GDM1 (cell line): ENCODE measurements around the gene UCHL5.

Experiments used
- DNase-seq: peaks from one replicate; lab custom pipeline; 2025; lab: John Stamatoyannopoulos, UW

The UCHL5 gene, protein sequence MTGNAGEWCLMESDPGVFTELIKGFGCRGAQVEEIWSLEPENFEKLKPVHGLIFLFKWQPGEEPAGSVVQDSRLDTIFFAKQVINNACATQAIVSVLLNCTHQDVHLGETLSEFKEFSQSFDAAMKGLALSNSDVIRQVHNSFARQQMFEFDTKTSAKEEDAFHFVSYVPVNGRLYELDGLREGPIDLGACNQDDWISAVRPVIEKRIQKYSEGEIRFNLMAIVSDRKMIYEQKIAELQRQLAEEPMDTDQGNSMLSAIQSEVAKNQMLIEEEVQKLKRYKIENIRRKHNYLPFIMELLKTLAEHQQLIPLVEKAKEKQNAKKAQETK

DNA sequence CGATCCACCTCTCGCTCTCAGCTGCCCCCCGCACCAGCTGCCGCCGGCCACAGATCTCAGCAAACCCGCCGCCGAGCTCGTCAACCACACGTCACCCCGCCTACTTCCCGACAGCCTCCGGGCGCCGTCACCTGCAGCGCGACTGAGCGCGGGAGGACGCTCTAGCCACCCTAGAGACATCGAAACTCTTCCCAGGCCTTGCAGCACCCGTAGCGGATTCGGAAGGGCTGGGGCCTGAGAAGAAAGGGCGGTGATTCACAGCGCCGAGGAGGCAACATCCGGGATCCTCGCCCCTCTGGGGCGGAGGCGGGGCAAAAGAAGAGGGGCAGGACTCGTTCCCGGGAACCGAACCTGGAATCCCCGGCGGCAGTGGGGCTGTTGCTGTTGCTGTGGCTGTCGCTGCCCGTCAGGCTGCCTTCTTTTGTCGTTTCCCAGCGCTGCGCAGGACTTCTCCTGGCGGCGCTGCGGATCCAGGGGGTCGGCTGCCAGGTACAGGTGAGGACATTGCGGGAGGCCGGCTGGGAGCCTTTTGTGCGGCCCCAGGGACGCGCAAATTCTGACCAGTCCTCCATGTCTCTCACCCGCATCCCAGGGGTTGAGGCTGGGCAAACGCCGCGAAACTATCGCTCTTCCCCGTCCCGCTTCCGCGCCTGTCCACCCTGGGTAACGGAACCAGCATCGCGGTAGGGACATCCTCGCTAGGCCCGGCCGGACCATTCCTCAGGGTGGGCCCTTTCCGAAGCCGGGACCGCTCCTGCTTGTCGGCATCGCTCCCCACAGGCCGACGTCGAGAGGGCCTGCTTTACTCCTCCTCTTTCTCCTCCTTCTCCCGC lies at the start of gene UCHL5, which contains the start of gene RO60:
UCHL5 (minus strand) TSS at position 79 of the 833 bp plus-strand sequence. CDS start 100 bp downstream, outside the sequence.
RO60 (plus strand) TSS at position 331 of the 833 bp plus-strand sequence. CDS start 9,443 bp downstream, outside the sequence.
- peak; percentile 96 for DNase-seq

DNA sequence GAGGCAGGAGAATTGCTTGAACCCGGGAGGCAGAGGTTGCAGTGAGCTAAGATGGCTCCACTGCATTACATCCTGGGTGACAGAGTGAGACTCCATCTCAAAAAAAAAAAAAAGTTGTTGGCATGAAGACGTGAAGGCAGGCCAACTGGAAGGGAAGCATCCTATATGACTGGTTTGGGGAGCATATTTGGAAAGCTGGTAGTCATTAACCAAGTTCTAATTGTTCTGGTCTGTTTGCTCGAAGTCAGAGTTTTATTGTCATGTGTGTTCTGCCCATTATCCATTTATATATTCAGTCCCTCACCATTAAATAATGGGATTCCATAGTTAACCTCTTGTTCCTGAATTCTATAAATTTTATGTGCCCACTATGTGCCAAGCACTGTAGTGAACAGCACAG lies 49.3 kb upstream of the UCHL5 start:
- no peak for DNase-seq

DNA sequence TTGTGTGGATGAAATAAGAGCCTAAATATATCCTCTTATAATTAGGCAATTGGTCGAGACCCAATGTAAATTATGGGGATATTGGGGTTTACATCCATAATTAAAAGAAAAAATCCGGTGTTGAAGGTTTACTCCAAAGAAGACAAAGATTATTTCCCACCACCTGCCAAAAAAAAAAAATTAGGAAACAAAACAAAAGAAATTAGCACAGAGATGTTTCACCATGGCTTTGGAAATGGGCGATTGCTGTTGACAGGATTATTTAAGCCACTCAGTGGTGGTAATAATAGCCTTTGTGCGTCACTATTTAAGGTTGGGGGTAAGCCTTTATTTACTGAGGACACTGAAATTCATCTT lies 46.6 kb upstream of the UCHL5 start:
- DNase-seq = no peak

DNA sequence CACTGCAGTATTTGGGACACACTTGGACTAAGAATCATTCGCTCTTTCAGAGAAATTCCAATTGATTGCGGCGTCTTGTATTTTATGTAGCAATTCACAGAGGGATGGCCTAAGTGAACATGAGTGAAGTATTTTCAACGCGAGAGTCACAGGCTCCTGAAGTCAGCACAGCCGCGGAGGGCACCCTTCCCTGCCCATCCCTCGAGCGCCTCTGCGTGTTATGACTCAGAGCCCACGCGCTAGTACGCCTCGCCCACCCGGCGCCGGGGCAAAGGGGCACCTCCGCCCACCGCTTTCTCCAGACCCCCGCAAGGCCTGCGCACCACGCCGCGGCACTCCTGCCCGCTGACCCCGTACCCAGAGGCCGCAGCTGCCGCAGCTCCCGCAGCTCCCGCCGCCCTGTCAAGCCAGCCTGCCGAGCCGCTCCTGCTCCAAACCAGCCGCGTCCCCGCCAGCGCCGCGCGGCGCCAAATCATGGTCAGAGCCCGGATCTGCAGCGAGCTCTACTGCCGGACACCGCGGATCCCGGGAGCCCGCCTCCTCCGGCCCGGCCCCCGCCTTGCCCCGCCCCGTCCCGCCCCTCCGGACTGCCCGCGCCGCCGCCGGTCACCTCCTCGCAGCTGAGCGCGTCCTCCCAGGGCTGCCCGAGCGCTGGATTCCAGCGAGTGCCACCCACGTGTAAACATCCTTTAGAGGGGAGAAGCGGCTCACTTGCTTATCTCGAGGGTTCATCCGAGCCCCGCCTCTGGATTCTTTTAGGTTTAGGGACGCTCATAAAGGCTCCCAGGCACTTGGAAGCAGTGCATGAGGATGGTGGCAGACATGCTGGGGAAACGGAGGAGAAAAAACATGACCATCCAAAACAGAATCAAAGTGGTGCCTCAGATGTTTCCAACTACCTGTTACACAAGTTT lies 46.0 kb upstream of the UCHL5 start, which contains the start of gene GLRX2:
GLRX2 (minus strand) TSS at position 508 of the 914 bp plus-strand sequence; CDS start at position 476, 32 bp downstream.
- peak; percentile 75 for DNase-seq

DNA sequence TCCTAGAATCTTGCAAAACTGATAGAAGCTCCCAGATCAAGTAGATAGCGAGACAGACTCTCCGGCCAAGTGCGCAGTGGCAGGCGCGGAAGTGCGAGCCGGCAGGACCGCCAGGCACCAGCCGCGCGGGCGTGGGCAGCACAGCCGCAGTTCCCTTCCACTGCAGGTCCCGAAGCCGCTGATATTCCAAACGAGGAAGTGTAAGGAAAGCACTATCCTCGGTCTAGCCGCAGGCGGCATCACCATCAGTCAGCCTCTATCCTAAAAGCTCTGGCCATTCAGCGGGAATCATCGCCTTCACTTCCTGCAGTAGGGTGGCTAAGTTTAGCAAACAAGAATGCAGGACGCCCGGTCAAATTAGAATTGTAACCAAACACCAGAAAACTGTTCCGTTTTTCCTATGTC lies 45.3 kb upstream of the UCHL5 start:
- DNase-seq = no peak

DNA sequence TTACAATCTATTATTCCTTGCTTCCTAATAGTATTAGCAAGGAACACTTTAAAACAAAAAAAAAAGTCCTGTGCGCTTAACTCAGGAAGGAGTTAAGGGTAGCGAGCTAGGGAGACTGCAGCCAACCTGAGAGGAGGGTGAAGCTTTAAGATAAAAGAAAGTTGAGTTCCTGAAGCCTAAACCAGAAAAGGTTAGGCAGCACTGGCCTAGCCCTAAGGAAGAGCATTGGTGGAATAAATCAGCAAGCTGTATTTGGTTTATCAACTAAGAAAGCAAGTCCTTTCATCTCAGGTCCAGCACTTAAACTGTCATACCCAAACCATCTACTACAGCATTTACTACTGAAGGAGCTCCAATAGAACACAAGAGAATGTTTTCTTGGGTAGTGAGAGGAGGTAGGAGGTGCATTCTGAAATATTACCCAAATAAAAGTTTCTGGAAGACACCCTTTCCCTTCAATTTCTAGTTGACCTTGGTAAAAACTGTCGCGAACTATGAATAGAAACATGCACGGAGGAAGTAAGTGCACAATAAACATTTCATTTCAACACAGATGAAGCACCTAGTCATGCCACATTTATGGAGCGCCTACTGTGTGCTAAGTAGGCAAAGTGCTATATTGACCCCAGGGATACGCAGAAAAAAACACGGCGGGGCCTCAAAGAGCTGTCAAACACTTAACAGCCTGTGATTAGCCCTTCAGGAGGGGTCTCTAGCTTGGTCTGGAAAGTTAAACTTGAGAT lies 44.8 kb upstream of the UCHL5 start:
- DNase-seq = no peak

DNA sequence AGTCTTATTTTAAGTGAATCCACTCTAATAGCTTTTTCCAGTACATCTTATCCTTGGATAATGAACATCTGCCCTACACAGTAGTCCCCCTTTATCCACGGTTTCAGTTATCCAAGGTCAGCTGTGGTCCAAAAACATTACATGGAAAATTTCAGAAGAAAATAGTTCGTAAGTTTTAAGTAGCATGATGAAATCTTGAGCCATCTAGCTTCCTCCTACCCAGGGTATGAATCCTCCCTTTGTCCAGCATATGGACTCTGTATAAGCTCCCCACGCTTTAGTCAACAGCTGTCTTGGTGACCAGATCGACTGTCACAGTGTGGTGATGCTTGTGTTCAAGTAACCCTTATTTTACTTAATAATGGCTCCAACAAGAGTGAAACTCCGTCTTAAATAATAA lies 43.5 kb upstream of the UCHL5 start:
- no peak for DNase-seq

DNA sequence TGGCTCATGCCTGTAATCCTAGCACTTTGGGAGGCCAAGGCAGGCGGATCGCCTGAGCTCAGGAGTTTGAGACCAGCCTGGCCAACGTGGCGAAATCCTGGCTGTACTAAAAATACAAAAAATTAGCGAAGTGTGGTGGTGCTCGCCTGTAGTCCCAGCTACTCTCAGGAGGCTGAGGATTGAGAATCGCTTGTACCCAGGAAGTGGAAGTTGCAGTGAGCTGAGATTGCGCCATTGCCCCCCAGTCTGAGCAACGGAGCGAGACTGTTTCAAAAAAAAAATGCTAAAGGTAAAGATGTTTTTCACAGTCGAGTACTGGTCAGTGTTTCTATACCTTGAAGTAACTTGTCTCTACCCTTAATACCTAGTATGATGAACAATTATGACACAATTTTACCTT lies 35.0 kb upstream of the UCHL5 start:
- DNase-seq = no peak

DNA sequence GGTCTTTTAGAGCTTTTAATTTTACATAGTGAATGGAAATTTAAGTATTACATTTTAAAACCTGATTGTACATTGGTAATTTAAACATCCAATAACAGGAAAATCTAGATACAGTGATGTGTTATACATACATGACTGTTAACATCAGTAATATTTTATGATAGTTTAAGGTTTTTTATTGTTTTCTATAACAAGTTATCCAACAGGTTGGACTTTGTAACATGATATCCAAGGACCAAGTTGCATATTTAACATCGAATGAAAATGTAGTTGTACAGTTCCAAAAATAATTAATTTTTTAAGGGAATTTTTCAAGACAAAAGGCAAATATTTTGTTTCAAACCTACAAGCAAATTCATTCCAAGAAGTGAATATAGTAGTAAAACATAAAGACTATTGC lies 31.7 kb upstream of the UCHL5 start:
- DNase-seq = no peak

DNA sequence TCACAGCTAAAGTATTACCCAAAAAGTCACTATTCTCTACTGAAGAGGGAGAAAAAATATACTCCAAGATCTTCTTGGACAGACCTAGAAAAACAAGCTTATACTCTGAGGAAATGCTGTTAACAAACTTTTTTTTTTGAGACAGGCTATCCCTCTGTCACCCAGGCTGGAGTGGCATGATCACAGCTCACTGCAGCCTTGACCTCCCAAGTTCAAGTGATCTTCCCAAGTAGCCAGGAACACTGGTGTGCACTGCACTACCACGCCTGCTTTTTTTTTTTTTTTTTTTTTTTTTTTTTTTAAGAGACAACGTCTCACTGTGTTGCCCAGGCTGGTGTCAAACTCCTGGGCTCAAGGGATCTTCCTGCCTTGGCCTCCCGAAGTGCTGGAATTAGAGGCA lies 28.7 kb upstream of the UCHL5 start:
- DNase-seq = no peak

DNA sequence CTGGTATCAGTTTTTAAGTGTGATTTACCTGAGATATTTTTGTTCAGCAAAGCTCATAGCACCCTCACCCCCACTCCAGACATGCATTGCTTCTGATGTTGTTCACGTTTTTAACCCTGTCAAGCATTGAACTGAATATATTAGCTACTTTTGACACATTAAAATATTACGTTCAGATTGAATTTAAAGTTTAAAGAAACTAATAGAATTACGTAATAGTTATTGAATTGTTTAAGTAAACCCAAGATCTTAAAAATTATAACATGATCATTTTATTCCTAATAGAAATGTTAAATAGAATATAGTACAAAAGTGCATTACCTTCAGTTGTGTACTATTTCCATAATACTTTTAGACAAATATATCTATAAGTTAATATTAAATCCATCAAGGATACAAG lies 27.2 kb upstream of the UCHL5 start:
- no peak for DNase-seq

DNA sequence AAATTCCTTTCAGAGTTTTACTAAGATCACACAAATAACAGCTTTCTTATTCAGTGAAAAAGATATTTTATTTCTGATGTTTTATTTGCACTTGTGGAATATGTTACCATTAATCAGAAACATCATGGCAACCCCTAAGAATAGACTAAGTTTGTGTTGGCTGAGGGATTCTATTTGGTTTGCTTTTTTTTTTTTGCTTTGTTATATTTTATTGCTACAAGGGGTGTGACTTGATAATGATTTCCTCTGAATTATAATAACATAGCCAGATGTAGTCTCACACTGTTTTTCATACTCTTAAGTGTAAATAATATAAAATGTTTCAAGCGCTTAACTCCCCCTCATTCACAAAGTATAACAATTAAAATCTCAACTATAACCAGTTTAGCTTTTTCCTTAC lies 26.1 kb upstream of the UCHL5 start:
- DNase-seq = no peak

DNA sequence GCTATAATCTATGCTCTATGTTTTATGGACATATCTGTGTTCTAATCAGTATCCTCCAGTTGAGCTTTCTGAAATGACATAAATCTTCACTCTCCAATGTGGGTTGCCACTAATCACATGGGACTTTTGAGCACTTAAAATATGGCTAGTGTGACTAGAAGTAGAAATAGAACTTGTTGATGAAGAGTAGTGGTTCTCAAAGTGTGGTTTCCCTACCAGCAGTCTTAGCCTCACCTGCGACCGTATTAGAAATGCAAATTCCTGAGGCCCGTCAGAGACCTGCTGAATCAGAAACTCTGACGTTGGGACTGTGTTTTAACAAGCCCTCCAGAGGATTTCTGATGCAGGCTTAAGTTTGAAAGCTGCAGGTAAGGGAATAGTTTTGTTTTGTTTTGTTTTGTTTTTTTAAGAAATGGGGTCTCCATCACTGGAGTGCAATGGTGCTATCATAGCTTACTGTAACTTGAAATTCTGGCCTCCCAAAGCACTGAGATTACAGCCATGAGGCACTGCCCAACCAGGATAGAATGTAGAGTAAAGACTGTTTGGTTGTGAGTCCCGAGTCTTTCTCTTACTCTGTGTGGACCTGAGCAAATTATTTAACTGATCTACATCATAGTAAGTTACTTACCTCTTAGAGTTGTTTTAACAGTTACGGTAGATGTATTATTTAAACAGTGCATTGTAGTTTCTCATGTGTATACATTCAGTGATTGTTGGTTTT lies 24.4 kb upstream of the UCHL5 start:
- no peak for DNase-seq

DNA sequence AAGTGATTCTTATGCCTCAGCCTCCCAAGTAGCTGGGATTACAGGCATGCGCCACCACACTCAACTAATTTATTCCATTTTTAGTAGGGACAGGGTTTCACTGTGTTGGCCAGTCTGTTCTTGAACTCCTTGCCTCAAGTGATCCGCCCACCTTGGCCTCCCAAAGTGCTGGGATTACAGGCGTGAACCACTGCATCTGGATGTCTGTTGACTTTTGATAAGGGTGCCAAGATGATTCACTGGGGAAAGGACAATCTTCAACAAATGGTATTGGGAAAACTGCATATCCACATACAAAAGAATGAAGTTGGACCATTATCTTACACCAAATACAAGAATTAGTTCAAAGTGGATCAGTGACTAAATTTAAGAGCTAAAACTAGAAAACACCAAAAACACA lies 20.0 kb upstream of the UCHL5 start:
- no peak for DNase-seq

DNA sequence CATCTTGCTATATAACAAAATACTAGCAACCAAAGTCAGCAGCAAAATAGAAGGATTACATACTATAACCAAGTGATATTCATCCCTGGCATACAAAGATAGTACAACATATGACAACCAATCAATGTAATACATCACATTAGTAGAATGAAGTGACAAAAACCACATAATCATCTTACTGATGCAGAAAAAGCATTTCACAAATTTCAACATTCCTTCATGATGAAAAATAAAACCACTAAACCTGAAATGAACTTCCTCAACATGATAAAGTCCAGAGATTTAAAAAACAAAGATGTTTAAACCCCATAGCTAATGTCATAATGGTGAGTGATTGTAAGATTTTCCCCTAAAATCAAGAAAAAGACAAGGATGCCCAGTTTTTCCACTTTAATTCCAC lies 18.8 kb upstream of the UCHL5 start:
- no peak for DNase-seq

DNA sequence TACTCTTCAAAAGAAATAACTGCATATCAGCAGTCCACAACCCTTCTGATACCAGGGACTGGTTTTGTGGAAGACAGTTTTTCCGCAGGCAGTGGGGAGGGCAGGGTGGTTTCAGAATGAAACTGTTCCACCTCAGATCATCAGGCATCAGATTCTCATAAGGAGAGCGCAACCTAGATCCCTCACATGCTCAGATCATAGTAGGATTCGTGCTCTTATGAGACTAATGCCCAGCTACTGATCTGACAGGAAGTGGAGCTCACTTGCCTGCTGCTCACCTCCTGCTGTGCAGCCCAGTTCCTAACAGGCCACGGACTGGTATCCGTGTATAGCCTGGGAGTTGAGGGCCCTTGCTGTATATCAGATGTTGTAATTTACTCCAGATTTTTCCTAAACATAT lies 11.8 kb upstream of the UCHL5 start:
- no peak for DNase-seq

DNA sequence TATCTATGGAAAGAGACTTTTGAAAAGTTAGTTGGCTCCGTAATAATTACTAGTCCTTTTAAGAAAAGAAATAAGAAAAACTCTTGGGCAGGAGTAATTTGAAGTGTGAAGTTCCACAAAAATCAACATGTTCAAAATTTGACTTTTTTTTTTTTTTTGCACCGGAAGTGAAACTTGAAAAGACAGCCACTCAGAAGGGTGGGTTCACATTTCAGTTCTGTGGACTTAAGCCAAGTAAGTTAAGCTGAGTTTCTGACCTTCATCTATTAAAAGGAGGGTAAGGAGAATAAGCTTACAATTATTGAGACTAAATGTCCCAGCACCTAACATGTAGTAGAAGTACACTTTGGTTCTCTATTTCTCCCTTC lies 11.2 kb upstream of the UCHL5 start:
- DNase-seq = no peak

DNA sequence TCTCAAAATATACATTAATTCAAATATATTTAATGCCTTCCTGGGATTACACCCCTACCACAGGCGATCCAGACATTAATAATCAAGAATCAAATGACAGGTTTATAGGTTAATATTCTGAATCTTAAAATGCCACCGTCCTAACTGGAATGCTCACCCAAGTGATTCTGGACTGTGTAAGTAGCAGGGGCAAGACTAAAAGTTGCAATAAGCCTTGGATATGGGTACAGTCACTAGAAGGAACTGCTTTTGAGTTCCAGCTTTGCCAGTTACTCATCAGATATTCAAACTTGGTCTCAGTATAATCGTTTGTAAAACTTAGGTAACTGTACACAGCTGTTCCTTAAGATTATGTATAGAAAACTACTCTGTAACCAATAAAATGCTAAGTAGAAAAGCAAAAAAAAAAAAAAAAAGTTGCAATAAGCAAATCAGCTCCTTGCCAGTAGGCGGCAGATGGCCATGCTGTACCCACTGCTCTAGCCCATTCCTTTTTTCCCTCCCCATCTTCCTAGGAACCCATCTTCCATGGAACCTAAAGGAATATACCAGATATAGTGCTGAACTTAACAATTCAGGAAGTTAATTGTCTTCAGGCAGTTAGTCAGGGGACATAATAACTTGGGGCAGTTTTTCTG lies 10.7 kb upstream of the UCHL5 start:
- no peak for DNase-seq

DNA sequence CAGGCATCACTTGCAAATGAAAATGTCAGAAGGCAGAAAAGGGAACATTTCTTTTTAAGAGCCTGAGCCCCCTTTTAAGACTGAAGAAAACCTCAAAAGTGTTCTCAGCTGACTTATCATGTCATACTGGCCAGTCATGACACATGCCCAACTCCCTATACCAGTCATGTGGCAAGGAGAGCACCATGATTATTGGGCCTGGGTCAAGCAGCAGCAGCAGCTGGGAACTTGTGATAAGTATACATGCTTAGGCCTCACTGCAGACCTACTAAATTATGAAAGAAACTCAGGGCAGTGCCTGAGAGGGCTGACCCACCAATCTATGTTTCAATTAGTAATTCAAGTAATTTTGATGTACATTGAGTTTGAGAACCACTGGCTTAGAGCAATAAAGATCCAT lies 8.9 kb upstream of the UCHL5 start:
- no peak for DNase-seq

DNA sequence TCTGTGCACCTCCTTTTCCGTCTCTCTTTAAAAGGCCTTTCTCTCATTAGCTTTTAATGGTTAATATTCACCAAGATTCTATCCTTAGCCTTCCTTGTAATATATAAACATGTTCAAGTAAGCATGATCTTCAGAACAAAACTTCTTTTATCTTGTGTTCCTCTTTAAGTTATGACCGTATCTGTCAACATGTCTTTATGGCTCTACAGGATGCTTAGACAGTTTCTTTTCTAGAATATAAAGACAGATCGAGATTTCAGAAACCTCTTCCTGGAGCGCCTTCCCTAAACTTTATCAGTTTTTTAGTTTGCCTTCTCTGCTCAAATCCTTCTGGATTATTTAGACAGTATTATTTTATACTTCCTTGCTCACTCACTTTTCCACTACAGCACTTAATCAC lies 7.4 kb upstream of the UCHL5 start:
- DNase-seq = no peak
